Measurements from ENCODE around the gene ARIH2.

DNA sequence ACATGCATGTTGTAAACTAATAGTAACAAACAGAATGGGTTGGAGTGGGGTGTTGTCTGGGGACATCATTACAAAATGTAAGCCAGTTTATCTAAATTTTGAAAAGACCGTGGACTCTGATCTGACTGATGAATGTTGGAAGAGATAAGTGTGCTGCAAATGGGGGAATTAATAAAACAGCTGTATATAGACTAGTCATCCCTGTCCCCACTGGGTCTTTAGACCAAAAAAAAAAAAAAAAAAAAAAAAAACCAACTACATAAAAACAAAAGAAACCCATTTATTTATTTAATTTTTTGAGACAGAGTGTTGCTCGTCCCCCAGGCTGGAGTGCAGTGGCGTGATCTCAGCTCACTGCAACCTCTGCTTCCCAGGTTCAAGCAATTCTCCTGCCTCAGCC lies 20.0 kb downstream of the ARIH2 start:
- TF ChIP-seq, protein P1, sequence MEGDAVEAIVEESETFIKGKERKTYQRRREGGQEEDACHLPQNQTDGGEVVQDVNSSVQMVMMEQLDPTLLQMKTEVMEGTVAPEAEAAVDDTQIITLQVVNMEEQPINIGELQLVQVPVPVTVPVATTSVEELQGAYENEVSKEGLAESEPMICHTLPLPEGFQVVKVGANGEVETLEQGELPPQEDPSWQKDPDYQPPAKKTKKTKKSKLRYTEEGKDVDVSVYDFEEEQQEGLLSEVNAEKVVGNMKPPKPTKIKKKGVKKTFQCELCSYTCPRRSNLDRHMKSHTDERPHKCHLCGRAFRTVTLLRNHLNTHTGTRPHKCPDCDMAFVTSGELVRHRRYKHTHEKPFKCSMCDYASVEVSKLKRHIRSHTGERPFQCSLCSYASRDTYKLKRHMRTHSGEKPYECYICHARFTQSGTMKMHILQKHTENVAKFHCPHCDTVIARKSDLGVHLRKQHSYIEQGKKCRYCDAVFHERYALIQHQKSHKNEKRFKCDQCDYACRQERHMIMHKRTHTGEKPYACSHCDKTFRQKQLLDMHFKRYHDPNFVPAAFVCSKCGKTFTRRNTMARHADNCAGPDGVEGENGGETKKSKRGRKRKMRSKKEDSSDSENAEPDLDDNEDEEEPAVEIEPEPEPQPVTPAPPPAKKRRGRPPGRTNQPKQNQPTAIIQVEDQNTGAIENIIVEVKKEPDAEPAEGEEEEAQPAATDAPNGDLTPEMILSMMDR (IDR thresholded peaks at IDR 0.05) = no peak
- TF ChIP-seq TCF7L2 (IDR thresholded peaks at IDR 0.05; ENCODE audit: low read depth, low read length) = no peak
